Fibroblast of villous mesenchyme (primary cell): ENCODE results near the gene ZNF488. TPM values are rescaled to one million over a fixed set of nuclear protein-coding genes. Genes with fewer than 3 reads are reported as not detected.
"Not testable (repeated sequence)": the region's sequence is repeated elsewhere in the genome, so short reads cannot be mapped to it uniquely, and the experiment has no call there.

Experiments
- DNase-seq: peaks from one replicate; pipeline ENCODE4 v3.0.0-alpha.2; 2010; ENCODE audit warnings: low read depth
- H3K4me3 ChIP-seq: 2 replicates; pipeline ENCODE4 v1.5.1; 2011; ENCODE audit warnings: low read depth, mild to moderate bottlenecking, low read length
- CTCF ChIP-seq: IDR thresholded peaks from 2 replicates; pipeline ENCODE4 v1.5.1; 2012; ENCODE audit warnings: low read depth, mild to moderate bottlenecking, low read length; ENCODE audit not compliant: insufficient read depth
- total RNA-seq: library from RNA; depleted of rRNA; stranded (reverse); fragments of >200 nt; gene quantifications from 2 replicates; pipeline ENCODE4 v1.2.3, GENCODE V29; 2012

Gene ZNF488
- total RNA-seq, 1 donor, result under 0.01 TPM

GRCh38 chr10:47419421-47419820 lies 35.3 kb upstream of the ZNF488 start:
- no peak for DNase-seq
- no peak for TF ChIP-seq CTCF
- H3K4me3 ChIP-seq, result no peak overlapping the region

DNA sequence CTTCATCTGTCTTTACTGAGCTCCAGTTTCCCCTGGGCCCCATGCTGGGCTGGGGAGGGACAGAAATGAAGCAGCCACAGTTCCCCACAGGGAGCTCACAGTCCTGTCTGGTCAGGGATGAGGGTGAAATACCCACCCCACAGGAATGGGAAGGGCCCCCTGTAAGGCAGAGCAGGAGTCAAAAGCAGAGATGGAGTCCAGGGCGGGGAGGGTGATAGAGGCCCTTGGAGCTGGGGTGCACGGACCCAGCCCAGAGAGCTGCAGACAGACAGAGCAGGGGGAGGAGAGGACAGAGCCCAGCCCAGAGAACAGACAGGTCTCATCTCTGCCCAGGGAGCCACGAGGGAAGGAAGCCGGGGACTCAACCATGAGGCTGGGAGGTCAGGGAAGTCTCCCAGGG lies 34.9 kb upstream of the ZNF488 start:
- no peak overlapping the region for H3K4me3 ChIP-seq
- no peak for DNase-seq
- no peak for TF ChIP-seq CTCF

DNA sequence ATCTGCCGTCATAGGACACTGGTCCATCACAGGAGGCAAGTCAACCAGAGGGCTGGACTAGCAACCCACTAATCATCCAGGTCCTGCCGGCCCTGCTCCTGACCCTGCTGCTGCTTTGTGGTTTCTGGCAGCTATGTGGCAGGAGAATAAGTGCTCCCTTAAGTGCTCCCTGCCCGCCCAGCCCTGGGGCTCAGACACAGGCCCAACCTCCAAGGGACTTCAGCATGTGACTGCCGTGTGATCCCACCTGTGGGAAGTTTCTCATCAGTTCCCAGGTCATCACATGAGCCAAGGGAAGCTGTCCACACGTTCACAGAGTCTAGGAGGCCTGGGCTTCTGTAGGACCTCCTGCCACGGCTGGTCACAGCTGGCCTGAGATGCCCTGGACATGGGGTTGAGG lies 34.2 kb upstream of the ZNF488 start:
- no peak for DNase-seq
- TF ChIP-seq CTCF, result no peak
- H3K4me3 ChIP-seq, result no peak overlapping the region

GRCh38 chr10:47416305-47417218 lies 32.5 kb upstream of the ZNF488 start:
- not testable (repeated sequence) for DNase-seq, H3K4me3 ChIP-seq

GRCh38 chr10:47415520-47416304 lies 31.6 kb upstream of the ZNF488 start:
- DNase-seq, result no peak
- no peak overlapping the region for H3K4me3 ChIP-seq
- TF ChIP-seq CTCF, result no peak

DNA sequence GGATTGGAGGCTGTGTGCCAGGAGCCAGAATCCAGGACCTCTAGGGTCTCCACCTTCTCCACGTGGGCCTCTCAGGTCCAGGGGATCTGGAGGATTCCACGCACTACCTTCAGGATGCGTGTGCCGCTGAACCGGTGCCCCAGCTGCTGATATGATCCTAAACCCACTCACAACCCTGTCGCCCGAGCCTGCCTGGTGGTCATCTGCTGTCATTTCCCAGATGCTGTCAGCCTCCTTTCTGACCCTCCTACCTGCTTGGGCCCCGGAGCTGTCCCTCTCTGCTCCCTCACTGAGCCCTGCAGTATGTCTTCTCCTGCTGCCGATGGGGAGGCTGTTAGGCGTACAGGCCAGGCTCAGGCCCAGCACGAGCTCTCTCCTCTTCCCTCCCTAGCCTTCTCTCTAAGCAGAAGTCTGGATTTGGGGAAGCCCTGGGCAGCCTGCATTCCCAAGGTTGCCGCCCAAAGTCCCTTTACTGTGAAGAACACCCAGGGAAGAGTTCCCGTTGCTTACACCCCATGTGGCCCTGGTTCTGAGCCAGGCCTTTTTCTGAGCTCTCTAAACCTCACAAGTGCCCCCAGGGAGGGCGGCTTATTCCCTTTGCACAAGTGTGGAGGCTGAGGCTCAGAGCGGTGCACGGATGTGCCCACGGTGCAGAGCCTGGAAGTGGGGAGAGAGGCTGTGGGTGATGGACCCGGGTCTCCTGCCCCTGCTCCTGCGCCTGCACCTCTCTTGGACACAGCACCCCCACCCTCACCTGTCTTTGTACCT lies 30.8 kb upstream of the ZNF488 start:
- H3K4me3 ChIP-seq, result no peak overlapping the region
- TF ChIP-seq CTCF, result no peak
- no peak for DNase-seq

- TF ChIP-seq CTCF, result no peak
- DNase-seq, result no peak
- H3K4me3 ChIP-seq, result no peak overlapping the region
Observed at GRCh38 chr10:47414227-47414592, 30.1 kb upstream of the ZNF488 start.
